ENCODE data around the gene CAT. TPM values are rescaled to one million over a fixed set of nuclear protein-coding genes. Genes with fewer than 3 reads are reported as not detected.
A peak's percentile ranks its signal among the peaks of the same experiment; 100 is the strongest.

CAT gene
- total and polyA plus RNA-seq, 2 experiments from 2014 or later: 52.5 to 57.0 TPM

- WGBS, 2 experiments (ENCODE audit: low coverage in 1 of 2, low lambda C conversion rate in 2 of 2, missing lambda C conversion rate in 2 of 2): 76 to 78% methylated on average over 2 of the region's 2 CpGs
- no peak overlapping the region for H3K4me2 ChIP-seq (ENCODE audit: unreplicated experiment)
- DNase-seq: peak; percentile 20
- in situ Hi-C loops (cut with MboI): no loop called here
- H3K36me3 ChIP-seq (ENCODE audit: low read depth): no peaks in the 10 kb centered on the region
- TF ChIP-seq EZH2 (IDR thresholded peaks at IDR 0.05; ENCODE audit: insufficient read depth, poor library complexity, severe bottlenecking) (no peak), EZH2phosphoT487 (IDR thresholded peaks at IDR 0.05; ENCODE audit: insufficient read depth, low read depth) (no peak)
- no peak overlapping the region for H3K27ac ChIP-seq
- H3K9ac ChIP-seq: no peak overlapping the region
- H3K4me1 ChIP-seq (ENCODE audit: insufficient read depth): no peaks in the 10 kb centered on the region
- no peak overlapping the region for H2AFZ ChIP-seq
- H3K27me3 ChIP-seq (replicated peaks; ENCODE audit: insufficient read depth): peaks cover 10% of the 10 kb centered on the region; the same call in 1 of the 2 replicates
- peaks cover 7% of the 10 kb centered on the region for H3K9me3 ChIP-seq (ENCODE audit: low read depth)
- no peaks in the 10 kb centered on the region for H3K79me2 ChIP-seq (ENCODE audit: insufficient read depth)
- no peaks in the 10 kb centered on the region for H4K20me1 ChIP-seq (ENCODE audit: insufficient read depth)
- H3F3A ChIP-seq (ENCODE audit: insufficient read depth): no peaks in the 10 kb centered on the region
- H3K4me3 ChIP-seq: no peak overlapping the region
- H3K9me2 ChIP-seq (ENCODE audit: insufficient read depth): no peaks in the 10 kb centered on the region
Measured at GRCh38 chr11:34411791-34412190, 26.9 kb upstream of the CAT start.

GRCh38 chr11:34413263-34413662 is 25.5 kb upstream of the CAT start:
- WGBS, 2 experiments (ENCODE audit: low coverage in 1 of 2, low lambda C conversion rate in 2 of 2, missing lambda C conversion rate in 2 of 2): 54 to 59% methylated on average over 1 of the region's 1 CpG
- in situ Hi-C loops (cut with MboI): no loop called here
- Histone ChIP-seq H3K36me3 (ENCODE audit: low read depth) (no peaks in the 10 kb centered on the region), H3K4me1 (ENCODE audit: insufficient read depth) (peaks cover 10% of the 10 kb centered on the region; the same call in 1 of the 2 replicates), H3K9me2 (ENCODE audit: insufficient read depth) (no peaks in the 10 kb centered on the region), H3F3A (ENCODE audit: insufficient read depth) (no peaks in the 10 kb centered on the region), H3K4me3 (no peak overlapping the region), H3K27ac (no peak overlapping the region), H2AFZ (no peak overlapping the region), H3K4me2 (ENCODE audit: unreplicated experiment) (no peak overlapping the region), H4K20me1 (ENCODE audit: insufficient read depth) (no peaks in the 10 kb centered on the region), H3K9me3 (ENCODE audit: low read depth) (peaks cover 7% of the 10 kb centered on the region), H3K79me2 (ENCODE audit: insufficient read depth) (no peaks in the 10 kb centered on the region), H3K27me3 (replicated peaks; ENCODE audit: insufficient read depth) (peaks cover 10% of the 10 kb centered on the region; the same call in 1 of the 2 replicates), H3K9ac (no peak overlapping the region)
- DNase-seq: no peak
- TF ChIP-seq EZH2 (IDR thresholded peaks at IDR 0.05; ENCODE audit: insufficient read depth, poor library complexity, severe bottlenecking) (no peak), EZH2phosphoT487 (IDR thresholded peaks at IDR 0.05; ENCODE audit: insufficient read depth, low read depth) (no peak)

- no peak overlapping the region for H3K9ac ChIP-seq
- H3K9me3 ChIP-seq (ENCODE audit: low read depth): peaks cover 7% of the 10 kb centered on the region
- no peaks in the 10 kb centered on the region for H3K36me3 ChIP-seq (ENCODE audit: low read depth)
- H3K4me3 ChIP-seq: no peak overlapping the region
- TF ChIP-seq EZH2 (IDR thresholded peaks at IDR 0.05; ENCODE audit: insufficient read depth, poor library complexity, severe bottlenecking) (no peak), EZH2phosphoT487 (IDR thresholded peaks at IDR 0.05; ENCODE audit: insufficient read depth, low read depth) (no peak)
- DNase-seq: no peak
- peaks cover 14% of the 10 kb centered on the region; the same call in 1 of the 2 replicates for H3K4me1 ChIP-seq (ENCODE audit: insufficient read depth)
- no peak overlapping the region for H3K4me2 ChIP-seq (ENCODE audit: unreplicated experiment)
- no peaks in the 10 kb centered on the region for H3F3A ChIP-seq (ENCODE audit: insufficient read depth)
- H3K27me3 ChIP-seq (replicated peaks; ENCODE audit: insufficient read depth): peaks cover 10% of the 10 kb centered on the region; the same call in 1 of the 2 replicates
- H3K79me2 ChIP-seq (ENCODE audit: insufficient read depth): no peaks in the 10 kb centered on the region
- no peaks in the 10 kb centered on the region for H4K20me1 ChIP-seq (ENCODE audit: insufficient read depth)
- H2AFZ ChIP-seq: no peak overlapping the region
- 22 to 26% methylated on average over 4 of the region's 4 CpGs for WGBS, 2 experiments (ENCODE audit: low coverage in 1 of 2, low lambda C conversion rate in 2 of 2, missing lambda C conversion rate in 2 of 2)
- in situ Hi-C loops (cut with MboI): no loop called here
- no peak overlapping the region for H3K27ac ChIP-seq
- no peaks in the 10 kb centered on the region for H3K9me2 ChIP-seq (ENCODE audit: insufficient read depth)
Measured at GRCh38 chr11:34415538-34415937, 23.2 kb upstream of the CAT start.

GRCh38 chr11:34416088-34416487 is 22.6 kb upstream of the CAT start:
- Histone ChIP-seq H3K27me3 (replicated peaks; ENCODE audit: insufficient read depth) (peaks cover 10% of the 10 kb centered on the region; the same call in 1 of the 2 replicates), H4K20me1 (ENCODE audit: insufficient read depth) (no peaks in the 10 kb centered on the region), H3K36me3 (ENCODE audit: low read depth) (no peaks in the 10 kb centered on the region), H3K4me3 (no peak overlapping the region), H2AFZ (no peak overlapping the region), H3K27ac (no peak overlapping the region), H3K9me2 (ENCODE audit: insufficient read depth) (no peaks in the 10 kb centered on the region), H3K9ac (no peak overlapping the region), H3F3A (ENCODE audit: insufficient read depth) (no peaks in the 10 kb centered on the region), H3K4me2 (ENCODE audit: unreplicated experiment) (no peak overlapping the region), H3K79me2 (ENCODE audit: insufficient read depth) (no peaks in the 10 kb centered on the region), H3K4me1 (ENCODE audit: insufficient read depth) (peaks cover 14% of the 10 kb centered on the region; the same call in 1 of the 2 replicates), H3K9me3 (ENCODE audit: low read depth) (peaks cover 7% of the 10 kb centered on the region)
- TF ChIP-seq EZH2phosphoT487 (IDR thresholded peaks at IDR 0.05; ENCODE audit: insufficient read depth, low read depth) (no peak), EZH2 (IDR thresholded peaks at IDR 0.05; ENCODE audit: insufficient read depth, poor library complexity, severe bottlenecking) (no peak)
- no peak for DNase-seq
- in situ Hi-C loops (cut with MboI): no loop called here
- 50 to 67% methylated on average over 1 of the region's 1 CpG for WGBS, 2 experiments (ENCODE audit: low coverage in 1 of 2, low lambda C conversion rate in 2 of 2, missing lambda C conversion rate in 2 of 2)

Data from GM23248 (cell line).